ENCODE measurements around the gene TBPL1. TPM values are rescaled to one million over a fixed set of nuclear protein-coding genes. Genes with fewer than 3 reads are reported as not detected.
A peak's percentile ranks its signal among the peaks of the same experiment; 100 is the strongest.

Gene TBPL1
- total RNA-seq (2021; ENCODE audit: unreplicated experiment) (39.7 TPM), Bru-seq, nascent RNA (percentile 89 among the genes with signal in this experiment), BruChase-seq, experiment 1, labeled RNA remaining after a 2-hour chase (percentile 81 among the genes with signal in this experiment), BruChase-seq, experiment 2, labeled RNA remaining after a 6-hour chase (percentile 71 among the genes with signal in this experiment)
- polyA plus RNA-seq (2012; ENCODE audit: insufficient read length), result 33.8 TPM
- long read RNA-seq, full-length matches to known transcripts, result 37 of 48 reads
- long read RNA-seq, partial matches to known transcripts, result 5 of 48 reads
- long read RNA-seq, other reads (novel, unspliced or antisense), result 6 of 48 reads

GRCh38 chr6:133952815-133953633 lies at the start of gene TBPL1:
TBPL1 (plus strand) TSS chr6:133953224; CDS start chr6:133980126, 26,902 bp downstream.
- H3K27ac ChIP-seq (ENCODE audit: low read length), result peak within 1 kb of the TSS; percentile 87
- intact Hi-C loops (cut with micrococcal nuclease; ENCODE audit: unreplicated experiment) (no loop called here), in situ Hi-C loops (cut with HindIII; ENCODE audit: low pct_unique_long_range_greater_than_20kb, low sequenced_read_pairs) (no loop called here)
- no TSS peak for BruUV-seq (replicated peaks)
- H3K27me3 ChIP-seq (ENCODE audit: control insufficient read depth, insufficient read depth, low read length), result no peaks in the 10 kb centered on the region
- TF ChIP-seq TCF7L2 (IDR thresholded peaks at IDR 0.05; ENCODE audit: low read depth, low read length) (peak; percentile 53; the same call in 1 of the 2 replicates), POLR2AphosphoS5 (IDR thresholded peaks at IDR 0.05; ENCODE audit: low read depth, low read length) (peak; percentile 81), SIN3A (IDR thresholded peaks at IDR 0.05; ENCODE audit: borderline replicate concordance, insufficient read depth, low read depth, low read length) (peak; percentile 88), REST (IDR thresholded peaks at IDR 0.05; ENCODE audit: insufficient read depth in 1 of 2, low read depth in 2 of 2, low read length in 1 of 2) (no peak)
- peak within 1 kb of the TSS; percentile 92 to 94 for H3K4me3 ChIP-seq (ENCODE audit: low read depth in 2 of 2, low read length in 2 of 2)
- ATAC-seq (peak; percentile 96), DNase-seq (ENCODE audit: low read depth, low spot score) (peak; percentile 78)
- peaks cover 39% of the 10 kb centered on the region for H3K4me1 ChIP-seq (ENCODE audit: control insufficient read depth, insufficient read depth, low read length)
- ChIA-PET POLR2A (interaction anchor here (0.7 kb wide), 2 partner anchors 16 to 47 kb away, joined by 8 to 19 read pairs; no protein-coding TSS in a partner anchor), CTCF (no interaction called here)
- H3K36me3 ChIP-seq (ENCODE audit: control insufficient read depth, insufficient read depth, low read length), result peaks cover 2% of the 10 kb centered on the region; the same call in 1 of the 2 replicates
- H3K9me3 ChIP-seq (ENCODE audit: control insufficient read depth, insufficient read depth, low read depth, low read length), result no peaks in the 10 kb centered on the region

GRCh38 chr6:133903855-133904254 lies 49.2 kb upstream of the TBPL1 start:
- H3K27me3 ChIP-seq (ENCODE audit: control insufficient read depth, insufficient read depth, low read length), result peaks cover 22% of the 10 kb centered on the region
- intact Hi-C loops (cut with micrococcal nuclease; ENCODE audit: unreplicated experiment) (no loop called here), in situ Hi-C loops (cut with HindIII; ENCODE audit: low pct_unique_long_range_greater_than_20kb, low sequenced_read_pairs) (no loop called here)
- BruUV-seq (replicated peaks), result no TSS peak
- H3K4me1 ChIP-seq (ENCODE audit: control insufficient read depth, insufficient read depth, low read length), result no peaks in the 10 kb centered on the region
- TF ChIP-seq TCF7L2 (IDR thresholded peaks at IDR 0.05; ENCODE audit: low read depth, low read length) (no peak), SIN3A (IDR thresholded peaks at IDR 0.05; ENCODE audit: borderline replicate concordance, insufficient read depth, low read depth, low read length) (no peak), REST (IDR thresholded peaks at IDR 0.05; ENCODE audit: insufficient read depth in 1 of 2, low read depth in 2 of 2, low read length in 1 of 2) (no peak), CTCF (IDR thresholded peaks at IDR 0.05) (no peak), POLR2AphosphoS5 (IDR thresholded peaks at IDR 0.05; ENCODE audit: low read depth, low read length) (no peak)
- ATAC-seq (no peak), DNase-seq (ENCODE audit: low read depth, low spot score) (no peak)
- H3K27ac ChIP-seq (ENCODE audit: low read length), result no peak overlapping the region
- H3K4me3 ChIP-seq (ENCODE audit: low read depth in 2 of 2, low read length in 2 of 2), result no peak overlapping the region
- ChIA-PET CTCF (no interaction called here), POLR2A (no interaction called here)
- H3K9me3 ChIP-seq (ENCODE audit: control insufficient read depth, insufficient read depth, low read depth, low read length), result no peaks in the 10 kb centered on the region
- H3K36me3 ChIP-seq (ENCODE audit: control insufficient read depth, insufficient read depth, low read length), result no peaks in the 10 kb centered on the region
